H1 (cell line): ENCODE results near the gene MYPN.

Source experiments
- GABPA ChIP-seq: IDR thresholded peaks from 2 replicates; pipeline ENCODE4 v1.6.1; 2011; ENCODE audit warnings: mild to moderate bottlenecking, low read length, moderate library complexity, borderline replicate concordance; ENCODE audit not compliant: insufficient read depth
- POLR2A ChIP-seq, 2 experiments: IDR thresholded peaks; 1 replicate in 1 of 2; 2 replicates in 1 of 2; pipeline ENCODE4 v1.6.1; 2011; ENCODE audit warnings: low read depth in 2 of 2, low read length in 2 of 2, mild to moderate bottlenecking in 2 of 2; ENCODE audit errors: control extremely low read depth in 1 of 2
- SIN3A ChIP-seq, 2 experiments: IDR thresholded peaks in 1 of 2; conservative IDR thresholded peaks in 1 of 2; 2 replicates each; pipeline ENCODE4 v1.6.1; 2011 to 2012; ENCODE audit warnings: low read length in 2 of 2, improper control_type of control experiment in 1 of 2, low read depth in 1 of 2, mild to moderate bottlenecking in 1 of 2
- SRF ChIP-seq: IDR thresholded peaks from 2 replicates; pipeline ENCODE4 v1.6.1; 2011; ENCODE audit warnings: mild to moderate bottlenecking, low read depth, low read length, moderate library complexity
- TF ChIP-seq, protein P1 (sequence below), 3 experiments: IDR thresholded peaks; 1 replicate in 2 of 3; 2 replicates in 1 of 3; pipeline versions ENCODE4 v1.5.1 to v1.6.1; 2011; ENCODE audit warnings: low read length in 3 of 3, mild to moderate bottlenecking in 3 of 3, inconsistent platforms in 2 of 3, low read depth in 1 of 3, moderate library complexity in 1 of 3; ENCODE audit not compliant: insufficient read depth in 1 of 3; ENCODE audit errors: control extremely low read depth in 1 of 3

GRCh38 chr10:68218786-68219185, 109.5 kb downstream of the MYPN start:
- TF ChIP-seq POLR2A (IDR thresholded peaks at IDR 0.05; ENCODE audit: control extremely low read depth in 1 of 2, low read depth in 2 of 2, low read length in 2 of 2): no peak
- TF ChIP-seq, protein P1, sequence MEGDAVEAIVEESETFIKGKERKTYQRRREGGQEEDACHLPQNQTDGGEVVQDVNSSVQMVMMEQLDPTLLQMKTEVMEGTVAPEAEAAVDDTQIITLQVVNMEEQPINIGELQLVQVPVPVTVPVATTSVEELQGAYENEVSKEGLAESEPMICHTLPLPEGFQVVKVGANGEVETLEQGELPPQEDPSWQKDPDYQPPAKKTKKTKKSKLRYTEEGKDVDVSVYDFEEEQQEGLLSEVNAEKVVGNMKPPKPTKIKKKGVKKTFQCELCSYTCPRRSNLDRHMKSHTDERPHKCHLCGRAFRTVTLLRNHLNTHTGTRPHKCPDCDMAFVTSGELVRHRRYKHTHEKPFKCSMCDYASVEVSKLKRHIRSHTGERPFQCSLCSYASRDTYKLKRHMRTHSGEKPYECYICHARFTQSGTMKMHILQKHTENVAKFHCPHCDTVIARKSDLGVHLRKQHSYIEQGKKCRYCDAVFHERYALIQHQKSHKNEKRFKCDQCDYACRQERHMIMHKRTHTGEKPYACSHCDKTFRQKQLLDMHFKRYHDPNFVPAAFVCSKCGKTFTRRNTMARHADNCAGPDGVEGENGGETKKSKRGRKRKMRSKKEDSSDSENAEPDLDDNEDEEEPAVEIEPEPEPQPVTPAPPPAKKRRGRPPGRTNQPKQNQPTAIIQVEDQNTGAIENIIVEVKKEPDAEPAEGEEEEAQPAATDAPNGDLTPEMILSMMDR (IDR thresholded peaks at IDR 0.05; ENCODE audit: control extremely low read depth in 1 of 3, insufficient read depth in 1 of 3, low read depth in 1 of 3, low read length in 3 of 3): no peak
- TF ChIP-seq SIN3A (conservative IDR thresholded peaks at IDR 0.05 in 1 of 2, IDR thresholded peaks at IDR 0.05 in 1 of 2; ENCODE audit: low read depth in 1 of 2, low read length in 2 of 2): no peak
- no peak for TF ChIP-seq SRF
- no peak for TF ChIP-seq GABPA
